DLD1 (cell line): ENCODE results near the gene OTP.

Experiments
- in situ Hi-C: cut with HindIII; loops from 2 replicates; pipeline ENCODE4 v1.10.0; 2017; ENCODE audit warnings: low sequenced_read_pairs

Gene OTP

GRCh38 chr5:77640589-77641396 is 2.3 kb upstream of the OTP start:
- in situ Hi-C loops, result no loop called here

GRCh38 chr5:77638763-77639671 is 504 bp upstream of the OTP start:
- in situ Hi-C loops, result no loop called here

GRCh38 chr5:77637170-77637997 is 1.1 kb downstream of the OTP start:
- in situ Hi-C loops, result no loop called here

GRCh38 chr5:77636641-77637169 is 1.8 kb downstream of the OTP start:
- in situ Hi-C loops, result no loop called here

- in situ Hi-C loops, result no loop called here
Measured at GRCh38 chr5:77635917-77636640, 2.4 kb downstream of the OTP start.

GRCh38 chr5:77635067-77635916 is 3.2 kb downstream of the OTP start:
- in situ Hi-C loops, result no loop called here

- in situ Hi-C loops, result no loop called here
Measured at GRCh38 chr5:77633709-77634108, 4.8 kb downstream of the OTP start.

GRCh38 chr5:77633207-77633675 is 5.3 kb downstream of the OTP start:
- in situ Hi-C loops, result no loop called here

- in situ Hi-C loops, result no loop called here
Measured at GRCh38 chr5:77632526-77633206, 5.8 kb downstream of the OTP start.

- in situ Hi-C loops, result no loop called here
Measured at GRCh38 chr5:77630114-77630680, 8.3 kb downstream of the OTP start.

GRCh38 chr5:77629509-77630113 is 8.9 kb downstream of the OTP start:
- in situ Hi-C loops, result no loop called here

- in situ Hi-C loops, result no loop called here
Measured at GRCh38 chr5:77628840-77629508, 9.5 kb downstream of the OTP start.

GRCh38 chr5:77627869-77628674 is 10.4 kb downstream of the OTP start:
- in situ Hi-C loops, result no loop called here

GRCh38 chr5:77623203-77623740 is 15.2 kb downstream of the OTP start:
- in situ Hi-C loops, result no loop called here

GRCh38 chr5:77621440-77621839 is 17.1 kb downstream of the OTP start:
- in situ Hi-C loops, result no loop called here

- in situ Hi-C loops, result no loop called here
Measured at GRCh38 chr5:77620405-77620804, 18.1 kb downstream of the OTP start.
